Mesendoderm (in vitro differentiated cells): ENCODE results near the gene TRIM52.

Source experiments
- DNase-seq: peaks from one replicate; pipeline ENCODE4 v3.0.0; 2013
- H2AK5ac ChIP-seq: 2 replicates; pipeline ENCODE4 v1.6.1; 2013; ENCODE audit warnings: low read length, inconsistent platforms
- H2BK120ac ChIP-seq: 2 replicates; pipeline ENCODE4 v1.6.1; 2013; ENCODE audit warnings: low read depth, mild to moderate bottlenecking, low read length, moderate library complexity, mixed read lengths
- H2BK15ac ChIP-seq: replicated peaks from 2 replicates; pipeline ENCODE4 v1.6.1; 2013; ENCODE audit warnings: low read depth, mild to moderate bottlenecking, moderate library complexity
- H2BK5ac ChIP-seq: 2 replicates; pipeline ENCODE4 v1.6.1; 2013; ENCODE audit warnings: low read length, inconsistent platforms
- H3K18ac ChIP-seq: 2 replicates; pipeline ENCODE4 v1.6.1; 2013; ENCODE audit warnings: mild to moderate bottlenecking, low read length, mixed read lengths
- H3K23ac ChIP-seq: one replicate; pipeline ENCODE4 v1.6.1; 2013; ENCODE audit warnings: low read length
- H3K27ac ChIP-seq: 2 replicates; pipeline ENCODE4 v1.5.1; 2013; ENCODE audit warnings: low read depth, mild to moderate bottlenecking, inconsistent platforms, low read length, moderate library complexity
- H3K27me3 ChIP-seq: 2 replicates; pipeline ENCODE4 v1.6.1; 2013; ENCODE audit warnings: low read length, control low read depth, mild to moderate bottlenecking, inconsistent platforms; ENCODE audit not compliant: insufficient read depth, poor library complexity
- H3K36me3 ChIP-seq: 2 replicates; pipeline ENCODE4 v1.6.1; 2013; ENCODE audit warnings: low read length, inconsistent platforms; ENCODE audit not compliant: control insufficient read depth, insufficient read depth
- H3K4ac ChIP-seq: one replicate; pipeline ENCODE4 v1.6.1; 2013; ENCODE audit warnings: low read depth, mild to moderate bottlenecking, low read length, moderate library complexity
- H3K4me1 ChIP-seq: 2 replicates; pipeline ENCODE4 v1.6.1; 2013; ENCODE audit warnings: low read depth, low read length, inconsistent platforms; ENCODE audit not compliant: control insufficient read depth
- H3K4me2 ChIP-seq: 2 replicates; pipeline ENCODE4 v1.6.1; 2013; ENCODE audit warnings: low read length
- H3K4me3 ChIP-seq: 2 replicates; pipeline ENCODE4 v1.5.1; 2013; ENCODE audit warnings: mild to moderate bottlenecking, low read length
- H3K56ac ChIP-seq: one replicate; pipeline ENCODE4 v1.6.1; 2013; ENCODE audit warnings: low read length
- H3K79me1 ChIP-seq: 2 replicates; pipeline ENCODE4 v1.6.1; 2013; ENCODE audit warnings: low read length, inconsistent platforms
- H3K79me2 ChIP-seq: 2 replicates; pipeline ENCODE4 v1.6.1; 2013; ENCODE audit warnings: mild to moderate bottlenecking, low read length; ENCODE audit not compliant: control insufficient read depth, insufficient read depth
- H3K9ac ChIP-seq: 2 replicates; pipeline ENCODE4 v1.6.1; 2013; ENCODE audit warnings: low read length, inconsistent platforms
- H4K5ac ChIP-seq: one replicate; pipeline ENCODE4 v1.6.1; 2013; ENCODE audit warnings: low read length
- H4K8ac ChIP-seq: one replicate; pipeline ENCODE4 v1.6.1; 2013; ENCODE audit warnings: low read depth, mild to moderate bottlenecking, control low read depth, low read length, moderate library complexity
- WGBS: extraction: QIAGEN DNeasy Blood & Tissue Kit; methylation state at CpG from one replicate; pipeline ENCODE4 v1.1.7; 2013; ENCODE audit warnings: low lambda C conversion rate, missing lambda C conversion rate; ENCODE audit not compliant: insufficient coverage; ENCODE audit errors: extremely low coverage; 5-methylcytosine and 5-hydroxymethylcytosine counted together

TRIM52 gene

GRCh38 chr5:181233801-181234454 is 27.0 kb downstream of the TRIM52 start:
- Histone ChIP-seq H3K27ac (no peak overlapping the region), H4K8ac (no peak overlapping the region), H3K36me3 (peaks cover 31% of the 10 kb centered on the region), H3K56ac (no peak overlapping the region), H2BK120ac (no peak overlapping the region), H2BK5ac (no peak overlapping the region), H3K4me3 (no peak overlapping the region), H3K79me2 (peaks cover 2% of the 10 kb centered on the region), H2AK5ac (no peak overlapping the region), H3K23ac (no peak overlapping the region), H3K9ac (no peak overlapping the region), H3K4ac (no peak overlapping the region), H3K4me2 (no peak overlapping the region), H2BK15ac (no peak overlapping the region), H3K4me1 (no peaks in the 10 kb centered on the region), H3K79me1 (peaks cover 6% of the 10 kb centered on the region), H4K5ac (no peak overlapping the region), H3K18ac (no peak overlapping the region), H3K27me3 (no peaks in the 10 kb centered on the region)
- DNase-seq, result no peak
- no CpG with 5 or more reads among the region's 24 CpGs for WGBS

DNA sequence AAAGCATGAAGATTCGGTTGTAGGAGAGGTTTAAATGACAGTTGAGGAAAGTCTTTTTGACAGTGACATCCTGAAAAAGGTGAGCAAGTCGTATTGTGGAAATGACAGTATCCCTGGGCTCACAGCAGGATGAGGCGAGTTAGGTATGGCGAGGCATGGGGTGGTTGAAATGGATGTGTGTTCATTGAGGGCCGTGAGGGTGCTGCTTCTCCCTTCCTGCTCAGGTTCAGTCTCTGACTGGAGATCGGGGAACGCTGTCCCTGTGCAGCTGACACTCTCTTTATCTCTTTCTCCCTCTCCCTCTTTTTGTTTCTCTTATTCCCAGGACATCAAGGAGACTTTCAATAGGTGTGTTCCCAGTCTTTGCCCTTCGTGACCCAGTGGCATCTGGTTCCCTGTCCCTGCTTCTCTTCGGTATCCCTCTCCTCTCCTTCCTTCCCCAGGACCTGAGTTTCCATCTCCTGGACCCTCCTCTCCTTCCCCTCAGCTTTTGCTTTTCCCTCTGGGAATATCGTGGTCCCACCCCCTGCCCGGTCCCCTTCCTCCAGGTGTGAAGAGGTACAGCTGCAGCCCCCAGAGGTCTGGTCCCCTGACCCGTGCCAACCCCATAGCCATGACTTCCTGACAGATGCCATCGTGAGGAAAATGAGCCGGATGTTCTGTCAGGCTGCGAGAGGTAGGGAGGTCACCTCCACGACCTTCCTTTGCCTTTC is 27.7 kb downstream of the TRIM52 start:
- Histone ChIP-seq H3K4me1 (no peaks in the 10 kb centered on the region), H4K5ac (no peak overlapping the region), H2BK15ac (no peak overlapping the region), H3K23ac (no peak overlapping the region), H3K9ac (no peak overlapping the region), H2BK120ac (no peak overlapping the region), H3K4ac (no peak overlapping the region), H3K27ac (no peak overlapping the region), H3K56ac (no peak overlapping the region), H4K8ac (no peak overlapping the region), H3K36me3 (peaks cover 28% of the 10 kb centered on the region), H3K4me2 (no peak overlapping the region), H3K79me1 (peaks cover 4% of the 10 kb centered on the region), H2AK5ac (no peak overlapping the region), H2BK5ac (no peak overlapping the region), H3K79me2 (no peaks in the 10 kb centered on the region), H3K18ac (no peak overlapping the region), H3K4me3 (no peak overlapping the region), H3K27me3 (no peaks in the 10 kb centered on the region)
- DNase-seq, result no peak
- 100% methylated on average over 1 of the region's 16 CpGs for WGBS

GRCh38 chr5:181232593-181232992 is 28.4 kb downstream of the TRIM52 start:
- H3K4me2 ChIP-seq, result no peak overlapping the region
- H3K27me3 ChIP-seq, result no peaks in the 10 kb centered on the region
- H3K23ac ChIP-seq, result no peak overlapping the region
- no peak overlapping the region for H2AK5ac ChIP-seq
- no peak overlapping the region for H2BK15ac ChIP-seq
- H3K4me3 ChIP-seq, result no peak overlapping the region
- no peaks in the 10 kb centered on the region for H3K79me2 ChIP-seq
- H3K79me1 ChIP-seq, result no peaks in the 10 kb centered on the region
- no peaks in the 10 kb centered on the region for H3K4me1 ChIP-seq
- H3K18ac ChIP-seq, result no peak overlapping the region
- H4K8ac ChIP-seq, result no peak overlapping the region
- DNase-seq, result no peak
- WGBS, result no CpG with 5 or more reads among the region's 18 CpGs
- H3K27ac ChIP-seq, result no peak overlapping the region
- H2BK5ac ChIP-seq, result no peak overlapping the region
- H2BK120ac ChIP-seq, result no peak overlapping the region
- no peak overlapping the region for H3K4ac ChIP-seq
- no peak overlapping the region for H3K56ac ChIP-seq
- H4K5ac ChIP-seq, result no peak overlapping the region
- no peak overlapping the region for H3K9ac ChIP-seq
- H3K36me3 ChIP-seq, result peaks cover 22% of the 10 kb centered on the region

DNA sequence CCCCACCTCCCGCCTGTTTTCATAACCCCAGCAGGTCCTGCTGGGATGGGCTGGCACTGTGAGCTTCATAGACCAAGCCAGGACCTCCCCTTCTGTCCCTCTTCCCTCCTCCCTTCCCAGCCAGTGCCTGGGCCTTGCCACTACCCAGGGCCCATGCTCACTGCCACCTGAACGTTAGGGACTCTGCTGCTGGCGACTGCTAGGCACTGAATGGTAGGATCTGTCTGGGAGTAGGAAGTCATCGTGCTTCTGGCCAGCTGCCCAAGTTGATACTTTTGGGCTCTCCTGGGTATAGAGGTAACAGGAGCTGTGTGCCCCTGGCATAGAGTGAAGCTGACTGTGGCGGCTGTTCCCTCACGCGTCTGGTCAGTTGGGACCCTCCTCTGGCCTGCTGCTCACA is 29.5 kb downstream of the TRIM52 start:
- Histone ChIP-seq H3K9ac (no peak overlapping the region), H3K36me3 (peaks cover 13% of the 10 kb centered on the region), H3K4me1 (no peaks in the 10 kb centered on the region), H3K79me2 (no peaks in the 10 kb centered on the region), H4K5ac (no peak overlapping the region), H3K79me1 (no peaks in the 10 kb centered on the region), H4K8ac (no peak overlapping the region), H3K4me2 (no peak overlapping the region), H3K27ac (no peak overlapping the region), H2AK5ac (no peak overlapping the region), H2BK120ac (no peak overlapping the region), H3K56ac (no peak overlapping the region), H3K18ac (no peak overlapping the region), H2BK5ac (no peak overlapping the region), H3K23ac (no peak overlapping the region), H2BK15ac (no peak overlapping the region), H3K4ac (no peak overlapping the region), H3K4me3 (no peak overlapping the region), H3K27me3 (no peaks in the 10 kb centered on the region)
- no CpG with 5 or more reads among the region's 7 CpGs for WGBS
- no peak for DNase-seq

- Histone ChIP-seq H2AK5ac (no peak overlapping the region), H3K18ac (no peak overlapping the region), H3K36me3 (peaks cover 4% of the 10 kb centered on the region)
Observed at GRCh38 chr5:181230551-181230950, 30.4 kb downstream of the TRIM52 start.

More at GRCh38 chr5:181230551-181230950, 30.4 kb downstream of the TRIM52 start:
- DNase-seq, result no peak
- Histone ChIP-seq H3K4me3 (no peak overlapping the region), H3K4me2 (no peak overlapping the region), H3K4me1 (no peaks in the 10 kb centered on the region), H3K27me3 (no peaks in the 10 kb centered on the region), H3K23ac (no peak overlapping the region), H3K27ac (no peak overlapping the region), H3K9ac (no peak overlapping the region), H3K56ac (no peak overlapping the region), H4K5ac (no peak overlapping the region), H3K4ac (no peak overlapping the region), H4K8ac (no peak overlapping the region), H3K79me1 (peaks cover 2% of the 10 kb centered on the region), H2BK15ac (no peak overlapping the region), H3K79me2 (no peaks in the 10 kb centered on the region), H2BK120ac (no peak overlapping the region), H2BK5ac (no peak overlapping the region)
- WGBS, result no CpG with 5 or more reads among the region's 6 CpGs
